SK-N-DZ (cell line): ENCODE measurements around the gene CIAO3.

Experiments used
- DNase-seq: peaks from one replicate; pipeline ENCODE4 v3.0.0-alpha.2; 2015; ENCODE audit warnings: low spot score

CIAO3 gene

DNA sequence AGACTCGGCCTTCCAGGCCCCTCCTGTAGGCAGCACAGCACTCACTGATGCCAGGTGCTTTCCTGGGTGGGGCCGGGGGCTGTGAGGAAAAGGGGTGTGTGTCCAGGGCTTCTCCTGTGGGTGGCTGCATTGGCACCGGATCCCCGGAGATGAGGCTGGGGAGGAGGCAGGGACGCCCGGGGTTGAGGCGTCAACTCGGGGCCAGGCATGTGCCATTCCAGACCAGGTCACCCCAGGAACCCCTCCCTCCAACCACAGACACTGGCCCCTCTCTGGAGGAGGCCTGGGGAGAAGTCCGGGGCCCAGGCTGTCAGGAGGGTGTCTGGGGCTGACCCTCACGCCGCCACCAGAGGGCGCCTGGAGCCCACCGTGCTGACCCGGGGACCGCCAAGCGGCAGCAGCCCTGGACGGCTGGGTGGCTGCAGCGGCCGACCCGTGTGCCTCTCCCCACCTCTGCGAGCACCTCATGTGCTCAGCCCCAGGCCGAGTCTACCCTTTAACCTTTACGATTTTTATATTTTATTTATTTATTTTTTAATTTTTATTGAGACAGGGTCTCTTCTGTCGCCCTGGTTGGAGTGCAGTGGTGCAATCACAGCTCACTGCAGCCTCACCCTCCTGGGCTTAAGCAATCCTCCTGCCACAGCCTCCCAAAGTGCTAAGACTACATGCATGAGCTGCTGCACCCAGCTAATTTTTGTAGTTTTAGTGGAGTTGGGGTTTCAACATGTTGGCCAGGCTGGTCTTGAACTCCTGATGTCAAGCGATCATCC is 29.1 kb downstream of the CIAO3 start:
- peak; percentile 80 for DNase-seq

DNA sequence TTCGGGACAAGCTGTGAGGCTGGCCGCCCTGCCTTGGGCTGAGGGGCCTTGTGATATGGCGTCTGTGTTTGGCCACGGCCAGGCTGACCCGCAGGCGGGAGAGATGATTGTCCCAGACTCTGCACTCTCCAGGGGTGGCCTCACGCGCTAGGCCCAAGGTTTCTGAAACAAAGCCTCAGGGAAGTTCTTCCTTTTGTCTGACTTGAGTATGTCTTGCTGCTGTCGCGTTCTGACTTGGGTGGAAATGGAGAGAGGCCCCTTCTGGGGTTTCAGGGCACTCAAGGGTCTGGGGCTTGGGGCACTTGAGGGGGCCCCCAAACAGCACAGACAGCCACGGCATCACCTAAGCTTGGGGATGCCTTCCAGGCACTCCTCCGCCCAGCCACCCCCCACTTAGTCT is 29.7 kb downstream of the CIAO3 start:
- no peak for DNase-seq

DNA sequence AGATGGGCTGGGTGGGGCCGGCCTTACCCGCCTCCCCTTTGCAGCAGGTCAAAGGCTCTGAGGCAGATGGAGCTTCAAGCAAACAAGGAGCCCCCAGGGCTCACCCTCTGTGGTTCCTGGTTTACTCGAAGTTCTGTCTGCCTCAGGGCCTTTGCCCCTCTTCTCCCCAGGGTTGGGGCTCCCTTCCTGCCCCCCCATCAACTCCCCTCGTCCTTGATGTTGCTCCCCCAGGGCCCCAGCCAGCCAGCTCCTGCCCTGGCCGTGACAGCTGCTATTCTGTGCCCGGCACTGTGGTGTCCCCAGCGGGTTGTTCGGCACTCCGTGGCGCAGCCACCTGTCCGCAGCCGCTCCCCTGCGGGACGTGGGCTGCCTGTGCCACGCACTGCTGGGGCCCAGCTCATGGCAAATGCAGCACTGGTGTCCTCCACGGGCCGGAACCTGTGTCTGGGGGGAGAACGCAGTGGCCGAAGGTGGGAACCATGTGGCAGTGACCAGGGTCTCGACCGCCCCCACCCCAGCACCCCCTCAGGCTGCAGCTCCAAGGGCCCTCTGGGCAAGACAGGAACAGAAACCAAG is 30.2 kb downstream of the CIAO3 start:
- DNase-seq, result no peak

DNA sequence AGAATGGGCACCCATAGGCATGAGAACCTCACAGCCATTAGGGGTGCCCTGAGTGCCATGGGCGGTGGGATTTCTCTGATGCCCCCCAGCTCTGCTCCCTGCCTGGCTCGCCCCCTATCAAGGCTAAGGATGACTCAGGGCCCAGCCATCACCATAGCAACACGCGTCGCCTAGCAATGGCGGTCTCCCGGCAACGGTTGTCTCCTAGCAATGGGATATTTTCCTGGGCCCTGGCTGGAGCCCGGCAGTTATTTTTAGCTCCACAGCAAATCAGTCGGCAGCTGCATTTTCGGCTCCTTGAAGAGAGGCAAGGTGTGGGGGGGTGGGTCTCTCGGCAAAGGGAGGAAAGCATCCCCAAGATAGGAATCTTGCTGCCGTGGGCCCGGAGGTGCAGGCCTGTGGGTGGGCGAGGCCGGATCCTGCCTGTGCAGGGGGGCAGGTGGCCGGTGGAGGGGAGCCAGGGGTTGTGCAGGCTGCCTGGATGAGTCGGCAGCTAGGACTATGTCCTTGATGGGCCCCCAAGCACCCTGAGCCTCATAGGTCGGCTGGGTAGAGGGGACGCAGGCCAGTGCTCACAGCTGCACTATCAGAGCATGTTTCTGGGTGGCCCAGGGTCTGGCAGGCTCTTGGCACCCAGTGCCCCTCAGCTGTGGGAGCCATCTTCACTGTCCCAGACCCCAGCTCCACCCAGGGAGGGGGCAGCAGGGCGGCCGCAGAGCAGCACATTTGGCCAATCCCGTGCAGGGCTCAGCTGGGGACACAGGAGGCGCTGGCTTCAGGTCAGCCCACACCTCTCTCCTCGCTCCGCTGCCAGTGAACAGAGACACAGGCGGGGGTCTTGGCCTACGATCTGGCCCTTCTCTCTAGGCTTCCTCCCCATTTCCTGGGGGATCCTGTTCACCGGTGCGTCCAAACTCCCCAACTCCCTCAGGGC is 31.0 kb downstream of the CIAO3 start:
- peak; percentile 93 for DNase-seq

DNA sequence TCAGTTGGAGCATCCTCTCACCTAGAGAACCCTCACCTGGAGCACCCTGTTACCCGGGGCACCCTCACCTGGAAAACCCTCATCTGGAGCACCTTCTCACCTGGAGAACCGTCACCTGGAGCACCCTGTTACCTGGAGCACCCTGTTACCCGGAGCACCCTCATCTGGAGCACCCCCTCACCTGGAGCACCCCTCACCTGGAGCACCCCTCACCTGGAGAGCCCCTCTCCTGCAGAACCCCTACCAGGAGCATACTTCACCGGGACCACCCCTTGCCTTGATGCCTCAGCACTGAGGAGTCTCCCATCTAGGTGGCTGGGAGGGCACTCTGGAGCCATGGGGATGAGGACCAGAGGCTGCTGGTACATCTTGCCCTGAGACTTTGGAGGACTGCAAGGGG is 31.8 kb downstream of the CIAO3 start:
- no peak for DNase-seq

DNA sequence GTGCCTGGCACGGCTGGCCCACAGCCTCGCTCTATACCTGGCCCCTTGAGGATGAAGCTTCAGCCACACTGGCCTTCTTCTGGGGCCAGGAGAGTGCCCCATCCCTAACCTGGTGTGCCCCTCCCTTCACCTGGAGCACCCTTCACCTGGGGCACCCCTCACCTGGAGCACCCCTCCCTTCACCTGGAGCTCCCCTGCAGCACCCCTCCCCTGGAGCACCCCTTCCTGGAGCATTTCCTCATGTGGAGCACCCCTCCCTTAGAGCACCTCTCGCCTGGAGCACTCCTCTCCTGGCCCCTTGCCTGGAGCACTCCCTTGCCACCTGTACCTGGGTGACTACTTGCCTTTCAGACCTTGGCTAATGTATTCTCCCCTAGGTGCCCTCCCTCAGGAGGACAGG is 32.8 kb downstream of the CIAO3 start:
- DNase-seq, result no peak

DNA sequence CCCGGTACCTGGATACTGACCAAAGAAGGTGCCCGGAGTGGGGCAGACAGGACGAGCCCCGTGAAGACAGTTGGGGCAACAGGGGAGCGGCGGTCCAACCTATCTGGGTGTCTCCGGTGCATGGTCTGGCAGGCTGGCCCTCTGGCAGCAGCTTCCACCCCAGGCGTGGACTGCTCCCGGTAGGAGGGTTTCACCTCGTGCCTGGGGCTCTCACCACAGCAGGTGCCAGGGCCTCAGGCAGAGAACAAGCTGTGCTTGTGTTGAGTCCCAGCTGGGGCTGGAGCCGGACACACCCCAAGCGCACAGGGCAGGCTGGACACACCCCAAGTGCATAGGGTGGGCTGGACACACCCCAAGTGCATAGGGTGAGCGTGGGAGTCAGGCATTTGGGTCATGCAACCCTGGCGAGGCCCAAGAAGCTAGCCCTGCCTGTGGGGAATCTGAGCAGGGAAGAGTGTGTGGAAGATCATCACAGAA is 33.7 kb downstream of the CIAO3 start:
- no peak for DNase-seq

DNA sequence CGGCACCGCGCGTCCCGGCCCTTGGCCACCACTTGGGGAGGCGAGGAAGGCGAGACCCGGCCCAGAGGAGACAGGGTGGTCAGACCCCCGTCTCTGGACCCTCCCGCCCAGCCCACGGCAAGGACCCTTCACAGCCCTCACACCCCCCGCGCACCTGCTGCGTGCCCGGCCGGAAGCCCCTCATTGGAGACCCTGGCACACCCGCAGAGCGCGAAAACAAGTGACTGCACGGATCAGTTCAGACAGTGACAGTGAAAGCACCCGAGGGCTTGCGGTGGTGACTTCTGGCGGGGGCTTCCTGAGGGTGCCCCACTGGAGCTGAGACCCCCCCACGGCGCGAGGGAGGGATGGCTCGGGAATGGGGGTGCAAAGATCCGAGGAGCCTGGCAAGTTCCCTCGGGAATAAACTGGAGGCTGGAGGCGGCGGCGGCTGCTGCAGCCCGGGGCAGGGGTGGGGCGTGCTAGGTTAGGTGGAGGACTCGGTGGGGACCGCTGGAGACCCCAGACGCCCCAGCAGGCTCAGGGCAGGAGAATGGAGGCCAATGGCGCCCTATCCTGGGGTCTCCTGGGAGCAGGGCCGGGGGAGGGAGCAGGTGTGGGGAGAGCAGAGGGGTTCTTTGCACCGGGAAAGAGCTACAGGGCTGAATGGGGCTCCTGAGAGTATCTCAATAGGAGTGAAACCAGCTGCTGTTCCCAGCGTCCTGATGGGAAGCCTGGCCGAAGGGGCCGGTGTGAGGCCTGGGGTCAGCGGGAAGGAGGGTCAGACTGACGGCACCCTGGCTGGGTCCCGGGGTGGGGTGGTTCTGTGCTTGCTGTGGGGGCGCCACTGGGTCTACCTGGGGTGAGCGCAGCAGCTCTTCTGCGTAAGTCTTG is 34.4 kb downstream of the CIAO3 start:
- no peak for DNase-seq

DNA sequence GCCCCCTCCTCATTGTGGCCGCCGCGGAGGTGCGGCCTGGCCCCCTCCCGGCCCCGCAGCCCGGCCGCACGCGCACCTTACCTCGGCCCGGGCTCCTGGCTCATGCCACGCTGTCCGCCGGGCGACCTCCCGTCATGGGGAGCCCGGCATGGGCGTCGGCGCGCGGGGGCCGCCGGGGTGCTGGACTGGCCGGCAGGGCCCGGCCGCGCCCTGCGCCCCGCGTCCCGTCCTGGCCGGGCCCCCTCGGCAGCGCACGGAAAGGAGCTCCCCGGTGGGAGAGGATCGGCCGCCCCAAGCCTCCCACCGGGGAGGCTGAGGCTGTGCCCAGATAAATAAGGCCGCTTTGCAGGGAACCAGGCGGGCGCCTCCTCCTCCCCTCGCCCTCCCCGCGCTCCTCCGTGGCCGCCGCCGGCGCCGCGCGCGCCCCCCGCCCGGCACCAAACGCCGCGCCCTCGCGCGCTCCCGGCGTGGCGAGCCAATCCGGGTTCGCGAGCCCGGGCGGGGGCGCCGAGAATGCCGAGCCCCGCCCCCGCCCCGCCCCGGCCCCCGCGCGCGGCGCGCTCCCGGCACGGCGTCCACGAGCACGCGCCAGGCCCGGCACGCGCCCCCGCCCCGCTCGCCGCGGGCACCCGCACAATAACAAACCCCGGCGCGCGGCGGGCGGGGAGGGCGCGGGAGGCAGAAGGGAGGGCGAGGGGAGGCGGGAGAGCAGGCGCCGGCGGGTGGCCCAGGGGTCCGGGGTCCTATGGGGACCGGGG is 35.2 kb downstream of the CIAO3 start, which contains the start of gene FBXL16:
FBXL16 (minus strand) TSS at position 371 of the 758 bp plus-strand sequence. CDS start 8,396 bp downstream, outside the sequence.
- DNase-seq, result peak; percentile 70

DNA sequence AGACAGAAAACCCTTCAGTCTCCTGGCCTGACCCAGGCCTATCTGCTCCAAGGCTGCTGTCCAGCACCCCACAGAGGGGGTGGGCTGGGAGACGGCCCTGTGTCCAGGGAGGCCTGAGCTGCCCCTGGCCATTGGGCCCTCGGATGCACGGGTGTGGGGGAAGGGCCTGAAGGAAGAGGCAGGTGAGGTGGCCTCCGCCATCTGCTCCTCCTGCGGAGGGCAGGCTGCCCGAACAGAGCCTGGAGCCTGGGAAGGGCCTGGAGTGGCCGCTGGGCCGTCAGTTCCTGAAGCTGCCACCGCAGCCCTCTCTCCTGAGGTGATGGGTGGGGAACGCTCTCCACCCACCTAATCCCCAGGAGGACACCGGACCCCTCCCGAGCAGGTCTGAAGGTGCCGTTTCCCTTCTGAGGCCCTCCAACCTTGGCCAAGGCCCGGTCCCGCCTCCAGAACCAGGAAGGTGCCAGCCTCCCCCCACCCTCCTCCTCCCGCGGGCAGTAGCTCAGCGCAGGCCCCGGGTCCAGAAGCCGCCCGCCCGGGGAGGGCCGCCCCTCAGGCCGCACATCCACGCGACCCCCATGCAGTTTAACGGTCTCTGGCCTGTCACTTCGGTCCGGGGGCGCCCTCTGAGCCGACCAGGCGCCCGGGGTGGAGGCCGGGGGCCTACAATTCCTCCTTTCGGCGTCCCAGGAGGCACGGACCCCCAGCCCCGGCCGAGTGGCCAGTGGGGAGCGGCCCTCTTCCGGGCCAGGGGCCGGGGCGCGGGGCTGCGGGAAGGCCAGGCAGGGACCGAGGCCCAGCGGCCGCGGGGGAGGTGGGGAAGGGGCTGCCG is 36.0 kb downstream of the CIAO3 start:
- no peak for DNase-seq

DNA sequence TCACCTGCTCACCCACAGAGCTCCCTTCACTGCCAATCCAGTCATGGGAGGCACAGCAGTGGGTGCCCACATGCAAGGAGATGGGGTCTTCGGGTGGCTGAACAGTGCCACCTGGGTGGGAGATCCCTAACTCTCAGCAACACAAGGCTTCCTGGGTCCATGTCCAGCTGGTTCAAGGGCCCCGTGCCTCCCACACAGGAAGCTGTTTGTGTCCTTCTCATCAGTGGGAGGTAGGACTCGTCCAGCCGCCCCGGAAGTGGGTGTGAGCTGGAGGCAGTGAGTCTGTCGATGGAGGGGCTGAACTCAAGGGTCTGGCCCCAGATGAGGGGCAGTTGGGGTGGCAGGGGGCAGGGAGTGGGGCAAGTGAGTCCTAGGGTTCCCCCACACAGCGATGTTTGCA is 36.8 kb downstream of the CIAO3 start:
- DNase-seq, result no peak

DNA sequence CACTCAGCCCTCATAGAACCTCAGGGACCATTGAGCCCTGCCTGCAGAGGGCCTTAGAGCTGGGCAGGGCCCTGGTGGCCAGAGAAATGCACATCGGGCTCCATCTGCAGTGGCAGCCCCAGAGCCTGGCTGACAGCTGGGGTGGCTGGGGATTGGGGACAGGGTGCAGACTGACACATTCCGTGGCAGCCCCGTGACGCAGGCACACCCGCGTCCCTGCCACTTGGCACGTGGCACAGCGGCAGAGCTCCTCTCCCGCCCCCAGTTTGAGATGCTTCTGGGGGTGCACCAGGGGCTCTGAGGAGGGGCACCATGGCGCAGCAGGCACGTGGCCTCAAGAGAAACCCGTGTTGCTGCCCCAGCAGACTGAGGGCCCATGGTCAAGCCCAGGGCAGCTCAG is 37.4 kb downstream of the CIAO3 start:
- DNase-seq, result no peak

DNA sequence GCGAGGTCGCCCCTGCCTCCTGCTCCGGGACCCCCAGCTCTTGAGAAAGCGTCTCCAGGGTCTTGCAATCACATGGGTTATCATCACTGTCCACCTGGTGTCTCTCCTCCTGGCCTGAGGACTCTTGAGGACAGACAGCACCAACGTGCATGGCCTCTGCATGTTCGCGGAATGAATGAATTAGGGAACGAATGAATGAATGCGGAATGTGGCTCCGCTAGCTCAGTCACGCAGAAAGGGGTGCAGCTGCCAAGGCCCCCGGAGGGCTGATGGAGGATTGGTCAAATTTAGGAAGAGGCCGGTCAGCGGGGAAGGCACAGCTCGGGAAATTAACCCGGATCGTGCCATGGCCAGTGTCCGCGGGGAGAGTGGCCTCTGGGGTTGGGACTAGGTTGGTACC is 38.5 kb downstream of the CIAO3 start:
- DNase-seq, result no peak

DNA sequence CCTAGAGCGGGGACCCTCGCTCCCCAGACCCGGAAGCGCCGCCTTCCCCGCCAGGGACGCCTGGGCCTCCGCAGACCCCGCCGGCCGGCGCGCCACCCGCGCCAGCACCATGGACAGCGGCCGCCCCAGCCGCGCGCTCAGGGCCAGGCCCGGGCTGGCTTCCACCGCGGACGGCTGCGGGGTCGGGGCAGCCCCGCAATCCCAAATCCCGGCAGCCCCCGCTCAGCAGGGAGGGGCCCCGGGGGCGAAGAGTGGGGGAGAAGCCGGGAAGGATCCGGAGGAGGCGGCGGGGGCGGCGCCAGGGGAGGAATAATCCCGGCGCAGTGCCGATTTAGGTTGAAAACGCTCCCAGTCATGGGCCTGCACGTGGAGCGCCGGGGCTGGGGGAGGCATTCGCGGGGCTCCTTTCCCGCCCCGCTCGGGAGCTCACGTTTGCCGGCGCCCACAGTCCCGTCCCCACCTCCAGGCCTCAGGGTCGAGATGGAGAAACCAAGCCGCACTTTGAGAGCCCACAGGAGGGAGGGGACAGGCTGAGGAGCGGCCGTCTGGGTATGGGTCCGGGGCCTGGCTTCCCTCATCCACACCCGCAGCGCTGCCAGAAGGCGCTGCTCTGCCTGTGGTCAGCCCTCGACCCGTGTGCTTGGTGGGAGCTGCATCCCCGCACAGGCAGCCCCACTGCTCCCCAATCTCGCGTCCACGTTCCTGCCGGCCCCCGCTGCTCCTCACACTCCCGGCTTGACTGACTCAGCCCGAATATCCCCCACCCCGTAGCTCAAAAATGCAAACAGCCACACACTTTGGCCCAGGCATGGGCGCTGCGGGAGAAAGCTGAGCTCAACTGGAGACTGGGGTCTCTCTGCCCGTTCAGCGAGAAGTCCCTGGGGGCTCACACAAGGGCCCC is 39.9 kb downstream of the CIAO3 start:
- DNase-seq, result no peak

DNA sequence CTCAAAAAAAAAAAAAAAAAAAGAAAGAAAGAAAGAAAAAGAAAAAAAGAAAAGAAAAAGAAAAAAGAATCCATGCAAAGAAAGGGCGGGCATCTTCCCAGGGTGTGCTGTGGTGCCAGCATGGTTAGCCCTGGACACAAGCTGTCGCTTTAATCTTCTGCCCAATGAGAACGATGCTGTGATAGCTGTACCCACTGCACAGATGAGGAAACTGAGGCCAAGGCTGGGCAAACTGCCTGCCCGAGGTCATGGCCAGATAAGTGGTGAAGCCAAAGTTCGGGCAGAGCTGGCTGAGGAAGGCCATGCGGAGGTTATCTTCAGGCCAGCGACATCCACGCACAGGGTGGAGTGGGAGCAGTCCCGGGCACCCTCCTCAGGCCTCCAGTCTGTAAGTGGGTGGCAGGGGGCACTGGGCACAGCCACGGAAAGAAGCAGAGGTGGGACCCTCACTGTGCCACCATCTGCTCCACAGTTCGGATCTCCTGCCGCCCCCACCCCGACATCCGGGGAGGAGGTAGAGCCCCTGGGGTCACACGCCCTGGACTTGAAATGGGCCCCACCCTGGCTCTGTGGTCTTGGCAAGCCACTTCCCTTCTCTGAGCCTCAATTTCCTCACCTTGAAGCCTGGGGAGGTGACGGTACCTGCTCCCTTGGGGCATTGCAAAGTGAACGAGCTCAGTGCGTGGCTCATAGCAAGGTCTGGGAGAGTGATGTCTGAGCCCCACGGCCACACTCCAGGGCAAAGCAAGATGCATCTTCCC is 41.7 kb downstream of the CIAO3 start:
- no peak for DNase-seq

DNA sequence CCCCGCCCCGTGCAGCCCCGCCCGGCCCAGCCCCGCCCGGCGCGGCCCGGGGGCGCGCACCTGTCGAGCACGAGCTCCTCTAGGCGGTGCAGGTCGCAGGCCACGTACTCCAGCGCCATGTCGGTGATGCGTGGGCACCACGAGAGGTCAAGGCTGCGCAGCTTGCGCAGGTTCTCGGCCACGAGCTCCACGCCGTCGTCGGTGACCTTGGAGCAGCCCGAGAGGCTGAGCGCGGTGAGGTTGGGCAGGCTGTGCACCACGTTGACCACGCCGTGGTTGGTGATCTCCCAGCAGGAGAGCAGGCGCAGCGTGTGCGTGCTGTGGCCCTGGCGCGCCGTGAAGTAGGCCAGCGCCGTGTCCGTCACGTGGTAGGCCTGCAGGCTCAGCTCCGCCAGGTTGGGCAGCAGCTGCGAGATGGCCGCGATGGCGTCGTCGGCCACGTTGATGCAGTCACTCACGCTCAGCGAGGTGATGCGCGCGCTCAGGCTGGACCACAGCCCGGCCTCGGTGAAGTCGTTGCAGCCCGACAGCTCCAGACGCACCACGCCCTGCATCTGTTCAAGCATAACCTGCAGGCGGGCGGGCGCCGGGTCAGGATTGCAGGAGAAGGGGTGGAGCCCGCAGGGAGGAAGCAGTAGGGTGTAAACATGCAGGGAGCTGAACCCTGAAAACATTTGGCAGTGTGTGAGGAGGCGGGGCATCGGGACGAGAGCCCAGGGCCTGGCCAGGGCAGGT is 45.3 kb downstream of the CIAO3 start:
- no peak for DNase-seq

DNA sequence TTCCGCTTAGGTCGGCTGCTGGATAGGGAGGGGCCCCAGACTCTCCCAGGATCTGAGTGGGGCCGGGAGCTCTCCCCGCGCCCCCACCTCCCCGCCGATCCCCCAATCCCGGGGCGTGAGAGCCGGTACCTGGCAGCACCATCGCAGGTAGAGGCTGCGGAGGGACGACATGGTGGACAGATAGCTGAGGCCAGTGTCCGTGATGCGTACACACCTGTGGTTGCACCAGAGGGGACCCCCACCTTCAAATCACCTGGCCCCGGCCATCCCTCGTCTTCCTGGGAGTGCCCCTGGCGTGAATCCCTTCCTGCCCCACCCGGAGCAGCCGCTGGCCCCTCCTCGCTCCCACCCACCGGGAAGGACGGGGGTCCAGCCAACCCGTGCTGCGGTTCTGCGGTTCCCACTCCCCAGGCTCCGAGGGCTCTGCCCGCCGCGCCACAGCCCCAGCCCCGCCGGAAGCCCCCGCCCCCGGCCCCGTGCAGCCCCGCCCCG is 45.9 kb downstream of the CIAO3 start:
- no peak for DNase-seq
